Measurements from ENCODE around the gene SLC24A5. TPM values are rescaled to one million over a fixed set of nuclear protein-coding genes. Genes with fewer than 3 reads are reported as not detected.
A peak's percentile ranks its signal among the peaks of the same experiment; 100 is the strongest.

The SLC24A5 gene
- polyA plus RNA-seq, 3 donors = 0.52 to 1.1 (median 0.61) TPM

DNA sequence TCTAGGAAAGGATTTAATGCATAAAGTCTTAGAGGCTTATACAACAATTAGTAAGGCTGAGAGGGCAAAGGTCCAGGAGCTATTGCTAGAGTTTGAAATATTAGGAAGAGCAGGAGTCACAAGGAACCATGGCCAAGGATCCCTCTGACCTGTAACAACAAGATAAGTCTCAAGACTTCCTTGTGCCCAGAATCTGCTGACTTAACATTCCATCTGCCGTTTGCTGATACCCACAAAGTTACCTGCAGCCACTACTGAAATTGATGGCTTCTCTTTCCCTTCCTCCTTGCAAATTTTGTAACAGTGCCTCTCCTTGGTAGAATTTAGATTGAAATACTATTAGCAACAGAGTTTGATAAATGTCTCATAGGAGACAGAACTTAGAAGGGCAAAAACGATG, 62.0 kb downstream of the SLC24A5 start:
- DNase-seq (ENCODE audit: low read depth in 3 of 3, low spot score in 2 of 3) = no peak

DNA sequence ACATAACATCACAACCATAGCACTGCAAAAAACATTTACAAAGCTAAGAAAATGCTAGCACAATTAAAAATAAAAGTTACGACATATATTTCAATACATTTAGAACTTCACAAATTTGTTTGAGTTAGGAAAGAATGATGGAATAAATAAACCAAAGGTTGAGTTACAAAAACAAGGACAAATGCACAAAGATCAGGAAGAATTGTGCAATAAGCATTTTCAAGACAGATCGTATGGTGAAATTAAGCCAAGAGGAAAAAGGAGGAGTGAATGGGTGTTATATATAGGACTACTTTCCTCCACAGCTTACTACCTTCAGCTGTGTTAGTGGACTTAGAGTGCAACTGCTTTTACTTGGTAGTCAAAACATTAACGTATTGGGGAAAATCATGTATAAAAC, 64.7 kb downstream of the SLC24A5 start:
- DNase-seq (ENCODE audit: low read depth in 3 of 3, low spot score in 2 of 3) = no peak

DNA sequence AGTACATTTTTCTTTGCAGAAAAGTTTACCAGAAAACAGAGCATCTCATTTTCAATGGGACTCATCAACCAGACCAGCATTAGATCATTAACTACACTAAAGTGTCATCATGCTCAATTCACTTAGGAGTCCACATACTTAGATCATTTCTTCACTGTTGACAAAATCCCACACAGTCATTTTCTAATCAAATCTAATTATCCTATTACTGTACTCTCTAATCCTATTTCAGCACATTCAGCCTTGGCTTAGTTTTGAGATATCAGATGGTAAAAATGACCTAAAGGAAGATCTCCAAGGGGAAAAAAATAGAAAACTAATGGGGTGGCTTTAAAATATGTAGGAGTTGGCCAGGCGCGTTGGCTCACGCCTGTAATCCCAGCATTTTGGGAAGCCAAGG, 65.5 kb downstream of the SLC24A5 start:
- no peak for DNase-seq (ENCODE audit: low read depth in 3 of 3, low spot score in 2 of 3)

DNA sequence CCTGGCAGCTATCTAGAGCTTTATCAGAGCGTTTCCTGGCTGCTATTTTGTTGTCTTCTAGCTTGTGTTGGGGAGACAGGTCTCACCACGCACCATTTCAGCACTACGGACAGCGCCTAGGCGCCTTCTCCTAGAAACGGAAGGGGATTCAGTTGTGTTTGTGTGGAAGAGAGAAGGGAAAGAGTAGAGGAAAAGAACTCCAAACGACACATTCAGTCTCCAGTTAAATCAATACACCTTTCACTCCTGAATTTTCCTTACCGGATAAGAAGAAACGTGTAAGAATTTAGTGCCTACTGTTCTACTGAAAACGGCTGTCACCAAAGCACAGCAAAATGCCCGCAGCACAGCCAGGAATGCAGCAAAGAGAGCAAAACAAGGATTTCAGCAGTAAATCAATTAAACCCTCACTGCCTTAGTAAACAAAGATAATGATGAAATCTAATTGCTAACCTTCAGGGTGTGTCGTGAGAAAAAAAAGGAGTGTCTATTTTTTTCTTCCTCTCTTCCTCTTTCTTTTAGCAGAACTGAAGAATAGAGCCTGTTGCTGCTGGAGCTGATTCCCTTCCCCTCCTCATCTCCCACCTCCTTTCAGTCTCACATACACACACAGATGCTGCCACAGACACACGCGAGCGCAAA, 70.3 kb downstream of the SLC24A5 start:
- DNase-seq (ENCODE audit: low read depth in 3 of 3, low spot score in 2 of 3) = peak; percentile 81 to 87 (median 86)

DNA sequence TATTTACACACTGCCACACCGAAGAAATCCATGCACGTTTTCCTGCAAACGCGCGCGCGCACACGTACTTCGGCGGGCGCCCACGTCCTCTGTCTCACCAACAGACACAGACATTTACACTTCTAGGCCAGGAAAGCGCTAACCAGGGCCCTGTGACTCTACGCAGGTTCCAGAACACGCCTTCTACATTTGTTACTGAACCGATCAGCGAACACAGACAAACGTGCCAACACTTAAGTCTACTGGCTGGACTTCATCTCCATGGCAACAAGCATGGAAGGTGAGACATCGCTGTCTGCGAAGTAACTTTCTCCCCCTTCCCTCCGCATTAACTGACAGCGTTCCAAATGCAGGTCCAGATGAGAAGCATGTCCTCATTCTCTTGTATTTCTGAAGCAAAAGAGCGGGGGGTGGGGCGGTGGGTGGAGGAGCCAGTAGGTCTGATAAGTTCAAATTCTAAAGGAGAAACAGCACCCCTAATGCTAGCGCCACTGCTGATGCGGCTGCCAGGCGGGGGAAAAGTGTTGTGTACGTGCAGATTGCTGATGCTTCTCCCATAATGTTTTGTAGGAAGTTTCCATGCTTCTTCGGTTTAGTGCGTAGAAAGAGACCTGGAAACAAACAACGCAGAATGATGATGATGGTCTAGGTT, 70.9 kb downstream of the SLC24A5 start, which contains the start of gene CTXN2:
Gene CTXN2, plus strand, starts transcription at position 92 of the 652 bp plus-strand sequence. CDS start 9,636 bp downstream, outside the sequence.
- no peak for DNase-seq (ENCODE audit: low read depth in 3 of 3, low spot score in 2 of 3)

Other genes starting within 250 kb of the SLC24A5 start
- gene MYEF2, start 57.3 kb downstream of the SLC24A5 start, polyA plus RNA-seq (ENCODE audit: insufficient read length in 3 of 3) = 100 to 1,000 TPM in 2 of 3 donors, 10 to 100 TPM in 1; 95.6 to 112 (median 105) TPM
- not detected for gene CTXN2, start 70.7 kb downstream of the SLC24A5 start, polyA plus RNA-seq (ENCODE audit: insufficient read length in 3 of 3)
- 100 to 1,000 TPM; 418 to 735 (median 462) TPM for gene SLC12A1, start 85.3 kb downstream of the SLC24A5 start, polyA plus RNA-seq (ENCODE audit: insufficient read length in 3 of 3)
- 100 to 1,000 TPM; 138 to 149 (median 141) TPM for gene DUT, start 210.4 kb downstream of the SLC24A5 start, polyA plus RNA-seq (ENCODE audit: insufficient read length in 3 of 3)